ENCODE results near the gene NR0B2.

- TF ChIP-seq EZH2 (IDR thresholded peaks at IDR 0.05; ENCODE audit: insufficient read depth, poor library complexity, severe bottlenecking) (no peak), EZH2phosphoT487 (IDR thresholded peaks at IDR 0.05; ENCODE audit: insufficient read depth, low read depth) (no peak)
These were observed 35.6 kb upstream of the NR0B2 start for GRCh38 chr1:26949266-26949925.
